Measurements from ENCODE around the gene DPH6. TPM values are rescaled to one million over a fixed set of nuclear protein-coding genes. Genes with fewer than 3 reads are reported as not detected.

DPH6 gene
- total RNA-seq, 1 donor from 2014 or later = 18.4 TPM

GRCh38 chr15:35431281-35431680 is 114.7 kb downstream of the DPH6 start:
- no peak for TF ChIP-seq CTCF (IDR thresholded peaks at IDR 0.05; ENCODE audit: insufficient read depth, low read length, severe bottlenecking)
- no peak overlapping the region for H3K4me3 ChIP-seq (ENCODE audit: low read depth, low read length)
- no peak for DNase-seq (ENCODE audit: low read depth)
- H3K27me3 ChIP-seq (ENCODE audit: control insufficient read depth, insufficient read depth, low read length) = no peaks in the 10 kb centered on the region
- FAIRE-seq = no peak
- H3K36me3 ChIP-seq (ENCODE audit: control insufficient read depth, insufficient read depth, low read length) = no peaks in the 10 kb centered on the region

DNA sequence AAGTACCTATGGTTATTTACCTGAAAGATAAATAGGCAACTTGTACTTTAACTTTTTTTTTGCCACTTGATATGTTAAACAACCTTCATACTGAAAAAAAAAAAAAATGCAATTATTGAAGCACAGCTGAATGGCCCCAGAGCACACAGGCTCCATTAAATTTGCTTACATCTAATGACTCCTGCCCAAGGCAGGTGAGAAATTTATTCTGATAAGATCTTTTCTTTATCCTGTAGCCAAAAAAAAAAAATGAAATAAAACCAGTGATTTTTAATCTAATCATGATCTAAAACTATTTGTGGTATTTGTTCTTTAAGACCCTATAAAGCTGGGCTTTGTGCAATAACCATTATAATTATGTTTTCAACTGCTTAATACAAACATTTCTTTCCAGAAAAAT is 115.7 kb downstream of the DPH6 start:
- no peak for DNase-seq (ENCODE audit: low read depth)
- no peak for FAIRE-seq
- Histone ChIP-seq H3K27me3 (ENCODE audit: control insufficient read depth, insufficient read depth, low read length) (no peaks in the 10 kb centered on the region), H3K36me3 (ENCODE audit: control insufficient read depth, insufficient read depth, low read length) (no peaks in the 10 kb centered on the region), H3K4me3 (ENCODE audit: low read depth, low read length) (no peak overlapping the region)
- TF ChIP-seq CTCF (IDR thresholded peaks at IDR 0.05; ENCODE audit: insufficient read depth, low read length, severe bottlenecking) = no peak

DNA sequence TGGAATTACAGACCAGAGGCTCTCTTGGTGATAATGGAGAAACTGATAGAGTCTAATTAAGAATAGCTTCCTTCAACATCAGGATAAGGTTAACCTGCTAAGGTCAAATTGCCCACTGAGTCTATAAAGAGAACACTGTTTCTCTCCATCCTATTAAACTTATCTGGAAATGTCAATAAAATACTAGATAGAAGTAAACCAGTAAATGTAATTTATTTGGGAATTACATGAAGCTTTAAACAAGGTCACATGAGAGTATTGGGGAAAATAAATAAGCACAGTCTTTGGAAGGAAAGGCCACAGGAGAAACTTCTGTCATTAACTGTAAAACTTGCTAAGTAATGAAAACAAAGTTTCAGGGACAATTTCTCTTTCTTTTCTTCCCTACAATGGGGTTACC is 118.5 kb downstream of the DPH6 start:
- no peak for FAIRE-seq
- Histone ChIP-seq H3K4me3 (ENCODE audit: low read depth, low read length) (no peak overlapping the region), H3K27me3 (ENCODE audit: control insufficient read depth, insufficient read depth, low read length) (no peaks in the 10 kb centered on the region), H3K36me3 (ENCODE audit: control insufficient read depth, insufficient read depth, low read length) (no peaks in the 10 kb centered on the region)
- no peak for TF ChIP-seq CTCF (IDR thresholded peaks at IDR 0.05; ENCODE audit: insufficient read depth, low read length, severe bottlenecking)
- no peak for DNase-seq (ENCODE audit: low read depth)

DNA sequence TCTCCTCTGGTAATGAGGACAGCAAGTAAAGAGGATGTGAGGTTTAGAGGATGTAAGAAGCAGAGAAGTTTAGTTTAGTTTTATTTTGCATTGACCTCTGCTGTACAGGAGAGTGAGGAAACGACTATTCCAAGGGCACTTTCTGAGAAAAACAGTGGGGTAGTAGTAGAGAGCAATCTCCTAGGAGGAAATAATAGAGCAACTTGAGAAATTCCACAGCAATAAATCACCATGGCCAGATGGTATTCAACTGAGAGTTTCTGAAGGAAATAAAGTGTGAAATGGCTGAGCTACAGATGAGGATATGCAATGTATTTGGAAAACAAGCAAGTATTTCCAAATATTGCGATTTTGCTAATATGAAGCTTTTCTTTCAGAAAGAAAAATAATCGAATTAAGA is 118.9 kb downstream of the DPH6 start:
- Histone ChIP-seq H3K4me3 (ENCODE audit: low read depth, low read length) (no peak overlapping the region), H3K27me3 (ENCODE audit: control insufficient read depth, insufficient read depth, low read length) (no peaks in the 10 kb centered on the region), H3K36me3 (ENCODE audit: control insufficient read depth, insufficient read depth, low read length) (no peaks in the 10 kb centered on the region)
- FAIRE-seq (no peak), DNase-seq (ENCODE audit: low read depth) (peak; percentile 63)
- TF ChIP-seq CTCF (IDR thresholded peaks at IDR 0.05; ENCODE audit: insufficient read depth, low read length, severe bottlenecking) = no peak

DNA sequence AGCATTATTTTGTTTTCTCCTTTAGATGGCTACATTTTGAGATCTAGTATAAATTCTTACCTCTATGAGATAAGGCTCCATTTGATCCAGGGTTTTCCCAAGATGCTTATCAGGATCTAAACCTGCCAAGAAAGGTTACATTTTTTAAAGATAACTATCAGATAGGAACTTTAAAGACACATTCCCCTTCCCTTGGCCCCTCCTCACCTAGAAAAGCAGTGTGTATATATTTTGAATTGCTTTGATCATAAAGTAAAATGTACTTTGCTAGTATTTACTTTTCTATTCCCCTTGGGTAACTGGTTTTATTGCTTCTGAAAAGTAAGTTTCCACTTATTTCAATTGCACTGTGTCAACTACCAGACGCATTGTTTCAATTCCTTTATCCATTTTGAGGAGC is 135.2 kb downstream of the DPH6 start:
- no peaks in the 10 kb centered on the region for H3K36me3 ChIP-seq (ENCODE audit: control insufficient read depth, insufficient read depth, low read length)
- H3K4me3 ChIP-seq (ENCODE audit: low read depth, low read length) = no peak overlapping the region
- DNase-seq (ENCODE audit: low read depth) (no peak), FAIRE-seq (no peak)
- no peak for TF ChIP-seq CTCF (IDR thresholded peaks at IDR 0.05; ENCODE audit: insufficient read depth, low read length, severe bottlenecking)
- H3K27me3 ChIP-seq (ENCODE audit: control insufficient read depth, insufficient read depth, low read length) = no peaks in the 10 kb centered on the region

- Histone ChIP-seq H3K4me3 (ENCODE audit: low read depth, low read length) (no peak overlapping the region), H3K27me3 (ENCODE audit: control insufficient read depth, insufficient read depth, low read length) (no peaks in the 10 kb centered on the region), H3K36me3 (ENCODE audit: control insufficient read depth, insufficient read depth, low read length) (no peaks in the 10 kb centered on the region)
- DNase-seq (ENCODE audit: low read depth) (no peak), FAIRE-seq (no peak)
- no peak for TF ChIP-seq CTCF (IDR thresholded peaks at IDR 0.05; ENCODE audit: insufficient read depth, low read length, severe bottlenecking)
These were observed 146.1 kb downstream of the DPH6 start for GRCh38 chr15:35399901-35400300.
